ENCODE data around the gene REPS2. TPM values are rescaled to one million over a fixed set of nuclear protein-coding genes. Genes with fewer than 3 reads are reported as not detected.

Gene REPS2
- total and polyA plus RNA-seq, 2 experiments from 2014 or later = 1.2 to 4.4 TPM

DNA sequence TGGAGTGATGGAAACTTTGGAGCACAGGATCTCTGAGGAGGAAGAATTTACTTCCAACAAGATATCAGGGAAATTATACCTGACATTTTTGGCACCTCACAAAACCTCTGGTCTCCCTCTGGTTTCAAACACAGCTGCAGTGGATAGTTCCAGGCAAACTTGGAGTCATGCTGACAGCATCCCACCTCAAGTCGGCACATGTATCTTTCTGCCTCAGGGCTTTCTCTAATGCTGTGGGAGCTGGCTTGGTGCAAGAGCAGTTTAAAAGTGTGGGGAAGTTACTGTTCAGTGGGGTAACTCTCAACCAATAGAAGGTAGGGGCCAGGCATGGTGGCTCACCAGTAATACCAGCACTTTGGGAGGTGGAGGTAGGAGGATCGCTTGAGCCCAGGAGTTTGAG is 221.5 kb downstream of the REPS2 start:
- H3K4me1 ChIP-seq (ENCODE audit: insufficient read depth) = no peaks in the 10 kb centered on the region
- DNase-seq (ENCODE audit: low spot score) (no peak), ATAC-seq (no peak)
- H2AFZ ChIP-seq = no peak overlapping the region
- no peaks in the 10 kb centered on the region for H3K79me2 ChIP-seq (replicated peaks; ENCODE audit: insufficient read depth)
- Mint-ChIP-seq H3K36me3 (ENCODE audit: low read depth) (peaks cover 12% of the 10 kb centered on the region; the same call in 2 of the 3 replicates), H3K9me3 (peaks cover 19% of the 10 kb centered on the region; the same call in 2 of the 3 replicates), H3K4me1 (no peaks in the 10 kb centered on the region), H3K27ac (no peak overlapping the region), H3K4me3 (no peak overlapping the region), H3K27me3 (ENCODE audit: insufficient read depth, low read depth, poor library complexity) (no peaks in the 10 kb centered on the region)
- no peak overlapping the region for H3K4me3 ChIP-seq
- H3F3A ChIP-seq (replicated peaks; ENCODE audit: low read depth) = no peaks in the 10 kb centered on the region
- TF ChIP-seq EZH2phosphoT487 (IDR thresholded peaks at IDR 0.05; ENCODE audit: unreplicated experiment) (no peak), ZNF114 (CRISPR knock-in tag; IDR thresholded peaks at IDR 0.05) (no peak), ZNF331 (CRISPR knock-in tag; IDR thresholded peaks at IDR 0.05; ENCODE audit: low read depth) (no peak), STAT1 (IDR thresholded peaks at IDR 0.05; ENCODE audit: unreplicated experiment) (no peak), JUNB (IDR thresholded peaks at IDR 0.05; ENCODE audit: unreplicated experiment) (no peak), EZH2 (IDR thresholded peaks at IDR 0.05; ENCODE audit: low read depth, unreplicated experiment) (no peak), POLR2AphosphoS5 (IDR thresholded peaks at IDR 0.05; ENCODE audit: low read depth) (no peak), NANOG (IDR thresholded peaks at IDR 0.05; ENCODE audit: borderline replicate concordance) (no peak), CREB1 (CRISPR knock-in tag; IDR thresholded peaks at IDR 0.05; ENCODE audit: low read depth) (no peak)
- TF ChIP-seq, protein P1, sequence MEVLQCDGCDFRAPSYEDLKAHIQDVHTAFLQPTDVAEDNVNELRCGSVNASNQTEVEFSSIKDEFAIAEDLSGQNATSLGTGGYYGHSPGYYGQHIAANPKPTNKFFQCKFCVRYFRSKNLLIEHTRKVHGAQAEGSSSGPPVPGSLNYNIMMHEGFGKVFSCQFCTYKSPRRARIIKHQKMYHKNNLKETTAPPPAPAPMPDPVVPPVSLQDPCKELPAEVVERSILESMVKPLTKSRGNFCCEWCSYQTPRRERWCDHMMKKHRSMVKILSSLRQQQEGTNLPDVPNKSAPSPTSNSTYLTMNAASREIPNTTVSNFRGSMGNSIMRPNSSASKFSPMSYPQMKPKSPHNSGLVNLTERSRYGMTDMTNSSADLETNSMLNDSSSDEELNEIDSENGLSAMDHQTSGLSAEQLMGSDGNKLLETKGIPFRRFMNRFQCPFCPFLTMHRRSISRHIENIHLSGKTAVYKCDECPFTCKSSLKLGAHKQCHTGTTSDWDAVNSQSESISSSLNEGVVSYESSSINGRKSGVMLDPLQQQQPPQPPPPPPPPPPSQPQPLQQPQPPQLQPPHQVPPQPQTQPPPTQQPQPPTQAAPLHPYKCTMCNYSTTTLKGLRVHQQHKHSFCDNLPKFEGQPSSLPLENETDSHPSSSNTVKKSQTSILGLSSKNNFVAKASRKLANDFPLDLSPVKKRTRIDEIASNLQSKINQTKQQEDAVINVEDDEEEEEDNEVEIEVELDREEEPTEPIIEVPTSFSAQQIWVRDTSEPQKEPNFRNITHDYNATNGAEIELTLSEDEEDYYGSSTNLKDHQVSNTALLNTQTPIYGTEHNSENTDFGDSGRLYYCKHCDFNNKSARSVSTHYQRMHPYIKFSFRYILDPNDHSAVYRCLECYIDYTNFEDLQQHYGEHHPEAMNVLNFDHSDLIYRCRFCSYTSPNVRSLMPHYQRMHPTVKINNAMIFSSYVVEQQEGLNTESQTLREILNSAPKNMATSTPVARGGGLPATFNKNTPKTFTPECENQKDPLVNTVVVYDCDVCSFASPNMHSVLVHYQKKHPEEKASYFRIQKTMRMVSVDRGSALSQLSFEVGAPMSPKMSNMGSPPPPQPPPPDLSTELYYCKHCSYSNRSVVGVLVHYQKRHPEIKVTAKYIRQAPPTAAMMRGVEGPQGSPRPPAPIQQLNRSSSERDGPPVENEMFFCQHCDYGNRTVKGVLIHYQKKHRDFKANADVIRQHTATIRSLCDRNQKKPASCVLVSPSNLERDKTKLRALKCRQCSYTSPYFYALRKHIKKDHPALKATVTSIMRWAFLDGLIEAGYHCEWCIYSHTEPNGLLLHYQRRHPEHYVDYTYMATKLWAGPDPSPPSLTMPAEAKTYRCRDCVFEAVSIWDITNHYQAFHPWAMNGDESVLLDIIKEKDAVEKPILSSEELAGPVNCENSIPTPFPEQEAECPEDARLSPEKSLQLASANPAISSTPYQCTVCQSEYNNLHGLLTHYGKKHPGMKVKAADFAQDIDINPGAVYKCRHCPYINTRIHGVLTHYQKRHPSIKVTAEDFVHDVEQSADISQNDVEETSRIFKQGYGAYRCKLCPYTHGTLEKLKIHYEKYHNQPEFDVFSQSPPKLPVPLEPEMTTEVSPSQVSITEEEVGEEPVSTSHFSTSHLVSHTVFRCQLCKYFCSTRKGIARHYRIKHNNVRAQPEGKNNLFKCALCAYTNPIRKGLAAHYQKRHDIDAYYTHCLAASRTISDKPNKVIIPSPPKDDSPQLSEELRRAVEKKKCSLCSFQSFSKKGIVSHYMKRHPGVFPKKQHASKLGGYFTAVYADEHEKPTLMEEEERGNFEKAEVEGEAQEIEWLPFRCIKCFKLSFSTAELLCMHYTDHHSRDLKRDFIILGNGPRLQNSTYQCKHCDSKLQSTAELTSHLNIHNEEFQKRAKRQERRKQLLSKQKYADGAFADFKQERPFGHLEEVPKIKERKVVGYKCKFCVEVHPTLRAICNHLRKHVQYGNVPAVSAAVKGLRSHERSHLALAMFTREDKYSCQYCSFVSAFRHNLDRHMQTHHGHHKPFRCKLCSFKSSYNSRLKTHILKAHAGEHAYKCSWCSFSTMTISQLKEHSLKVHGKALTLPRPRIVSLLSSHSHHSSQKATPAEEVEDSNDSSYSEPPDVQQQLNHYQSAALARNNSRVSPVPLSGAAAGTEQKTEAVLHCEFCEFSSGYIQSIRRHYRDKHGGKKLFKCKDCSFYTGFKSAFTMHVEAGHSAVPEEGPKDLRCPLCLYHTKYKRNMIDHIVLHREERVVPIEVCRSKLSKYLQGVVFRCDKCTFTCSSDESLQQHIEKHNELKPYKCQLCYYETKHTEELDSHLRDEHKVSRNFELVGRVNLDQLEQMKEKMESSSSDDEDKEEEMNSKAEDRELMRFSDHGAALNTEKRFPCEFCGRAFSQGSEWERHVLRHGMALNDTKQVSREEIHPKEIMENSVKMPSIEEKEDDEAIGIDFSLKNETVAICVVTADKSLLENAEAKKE (CRISPR knock-in tag; IDR thresholded peaks at IDR 0.05) = no peak
- TF ChIP-seq, protein P2, sequence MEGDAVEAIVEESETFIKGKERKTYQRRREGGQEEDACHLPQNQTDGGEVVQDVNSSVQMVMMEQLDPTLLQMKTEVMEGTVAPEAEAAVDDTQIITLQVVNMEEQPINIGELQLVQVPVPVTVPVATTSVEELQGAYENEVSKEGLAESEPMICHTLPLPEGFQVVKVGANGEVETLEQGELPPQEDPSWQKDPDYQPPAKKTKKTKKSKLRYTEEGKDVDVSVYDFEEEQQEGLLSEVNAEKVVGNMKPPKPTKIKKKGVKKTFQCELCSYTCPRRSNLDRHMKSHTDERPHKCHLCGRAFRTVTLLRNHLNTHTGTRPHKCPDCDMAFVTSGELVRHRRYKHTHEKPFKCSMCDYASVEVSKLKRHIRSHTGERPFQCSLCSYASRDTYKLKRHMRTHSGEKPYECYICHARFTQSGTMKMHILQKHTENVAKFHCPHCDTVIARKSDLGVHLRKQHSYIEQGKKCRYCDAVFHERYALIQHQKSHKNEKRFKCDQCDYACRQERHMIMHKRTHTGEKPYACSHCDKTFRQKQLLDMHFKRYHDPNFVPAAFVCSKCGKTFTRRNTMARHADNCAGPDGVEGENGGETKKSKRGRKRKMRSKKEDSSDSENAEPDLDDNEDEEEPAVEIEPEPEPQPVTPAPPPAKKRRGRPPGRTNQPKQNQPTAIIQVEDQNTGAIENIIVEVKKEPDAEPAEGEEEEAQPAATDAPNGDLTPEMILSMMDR (conservative IDR thresholded peaks at IDR 0.05; ENCODE audit: low read depth in 2 of 2) = no peak
- TF ChIP-seq, protein P3, sequence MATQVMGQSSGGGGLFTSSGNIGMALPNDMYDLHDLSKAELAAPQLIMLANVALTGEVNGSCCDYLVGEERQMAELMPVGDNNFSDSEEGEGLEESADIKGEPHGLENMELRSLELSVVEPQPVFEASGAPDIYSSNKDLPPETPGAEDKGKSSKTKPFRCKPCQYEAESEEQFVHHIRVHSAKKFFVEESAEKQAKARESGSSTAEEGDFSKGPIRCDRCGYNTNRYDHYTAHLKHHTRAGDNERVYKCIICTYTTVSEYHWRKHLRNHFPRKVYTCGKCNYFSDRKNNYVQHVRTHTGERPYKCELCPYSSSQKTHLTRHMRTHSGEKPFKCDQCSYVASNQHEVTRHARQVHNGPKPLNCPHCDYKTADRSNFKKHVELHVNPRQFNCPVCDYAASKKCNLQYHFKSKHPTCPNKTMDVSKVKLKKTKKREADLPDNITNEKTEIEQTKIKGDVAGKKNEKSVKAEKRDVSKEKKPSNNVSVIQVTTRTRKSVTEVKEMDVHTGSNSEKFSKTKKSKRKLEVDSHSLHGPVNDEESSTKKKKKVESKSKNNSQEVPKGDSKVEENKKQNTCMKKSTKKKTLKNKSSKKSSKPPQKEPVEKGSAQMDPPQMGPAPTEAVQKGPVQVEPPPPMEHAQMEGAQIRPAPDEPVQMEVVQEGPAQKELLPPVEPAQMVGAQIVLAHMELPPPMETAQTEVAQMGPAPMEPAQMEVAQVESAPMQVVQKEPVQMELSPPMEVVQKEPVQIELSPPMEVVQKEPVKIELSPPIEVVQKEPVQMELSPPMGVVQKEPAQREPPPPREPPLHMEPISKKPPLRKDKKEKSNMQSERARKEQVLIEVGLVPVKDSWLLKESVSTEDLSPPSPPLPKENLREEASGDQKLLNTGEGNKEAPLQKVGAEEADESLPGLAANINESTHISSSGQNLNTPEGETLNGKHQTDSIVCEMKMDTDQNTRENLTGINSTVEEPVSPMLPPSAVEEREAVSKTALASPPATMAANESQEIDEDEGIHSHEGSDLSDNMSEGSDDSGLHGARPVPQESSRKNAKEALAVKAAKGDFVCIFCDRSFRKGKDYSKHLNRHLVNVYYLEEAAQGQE (IDR thresholded peaks at IDR 0.05; ENCODE audit: unreplicated experiment) = no peak
- TF ChIP-seq, protein P4, sequence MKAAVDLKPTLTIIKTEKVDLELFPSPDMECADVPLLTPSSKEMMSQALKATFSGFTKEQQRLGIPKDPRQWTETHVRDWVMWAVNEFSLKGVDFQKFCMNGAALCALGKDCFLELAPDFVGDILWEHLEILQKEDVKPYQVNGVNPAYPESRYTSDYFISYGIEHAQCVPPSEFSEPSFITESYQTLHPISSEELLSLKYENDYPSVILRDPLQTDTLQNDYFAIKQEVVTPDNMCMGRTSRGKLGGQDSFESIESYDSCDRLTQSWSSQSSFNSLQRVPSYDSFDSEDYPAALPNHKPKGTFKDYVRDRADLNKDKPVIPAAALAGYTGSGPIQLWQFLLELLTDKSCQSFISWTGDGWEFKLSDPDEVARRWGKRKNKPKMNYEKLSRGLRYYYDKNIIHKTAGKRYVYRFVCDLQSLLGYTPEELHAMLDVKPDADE (IDR thresholded peaks at IDR 0.05) = no peak
- H3K4me2 ChIP-seq = no peak overlapping the region
- H3K27me3 ChIP-seq (ENCODE audit: insufficient read depth) = no peaks in the 10 kb centered on the region
- no peaks in the 10 kb centered on the region for H3K9me2 ChIP-seq (ENCODE audit: insufficient read depth)
- no peaks in the 10 kb centered on the region for H4K20me1 ChIP-seq (replicated peaks; ENCODE audit: insufficient read depth)
- H3K27ac ChIP-seq (ENCODE audit: low read depth) = no peak overlapping the region
- H3K36me3 ChIP-seq (ENCODE audit: insufficient read depth) = no peaks in the 10 kb centered on the region

All from GM23338 (cell line).